Right cardiac atrium (tissue), 5 donors: ENCODE results near the gene CNKSR2. TPM values are rescaled to one million over a fixed set of nuclear protein-coding genes. Genes with fewer than 3 reads are reported as not detected.

Source experiments
- ATAC-seq, 2 donors: fragments of 200-7000 bp; cut with Tn5 transposase; one replicate each; pipeline versions ENCODE4 v1.8.0 to v1.9.1; 2020; ENCODE audit warnings: moderate library complexity in 2 of 2, mild to moderate bottlenecking in 1 of 2
- DNase-seq, 3 donors: peaks; one replicate each; pipeline ENCODE4 v3.0.0-alpha.2; 2020
- H3K27ac ChIP-seq: one replicate; pipeline ENCODE4 v1.5.1; 2013; ENCODE audit warnings: mild to moderate bottlenecking, low read length, control low read depth, moderate library complexity
- H3K27me3 ChIP-seq: one replicate; pipeline ENCODE4 v1.6.1; 2013; ENCODE audit not compliant: control insufficient read depth, insufficient read depth
- H3K4me1 ChIP-seq: one replicate; pipeline ENCODE4 v1.6.1; 2013; ENCODE audit warnings: low read length; ENCODE audit not compliant: control insufficient read depth, insufficient read depth
- H3K4me3 ChIP-seq: one replicate; pipeline ENCODE4 v1.5.1; 2013; ENCODE audit warnings: low read length, control low read depth
- H3K9me3 ChIP-seq: one replicate; pipeline ENCODE4 v1.6.1; 2013; ENCODE audit warnings: low read length; ENCODE audit not compliant: control insufficient read depth
- WGBS: extraction: QIAGEN DNeasy Blood & Tissue Kit; methylation state at CpG from one replicate; pipeline ENCODE4 v1.1.7; 2013; 5-methylcytosine and 5-hydroxymethylcytosine counted together
- intact Hi-C, 4 donors: fragments of 100-400 bp; cut with DNase I; formaldehyde crosslinking; loops; one replicate each; pipeline versions ENCODE4 v1.11.0 to v1.14.0; 2022 to 2023
- polyA plus RNA-seq: library from polyadenylated mRNA; stranded (reverse); fragments of 200-250 nt; gene quantifications from one replicate; pipeline ENCODE4 v1.2.3, GENCODE V29; 2013
- total RNA-seq, 4 donors: library from RNA; stranded (reverse); fragmentation: NEBNext Ultra II Directional; extraction: Animal tissue kit (Norgen Biotek cat#: 25700); gene quantifications; one replicate each; pipeline ENCODE4 v1.2.1, GENCODE V29; 2021
- donor health status: healthy with polysubstance abuse.
- donor health status: DM: no; HTN: yes; CAD: no.
- donor health status: DM: no; HTN: no; CAD: no.
- donor health status: DM: no; HTN: yes; CAD: no; lungs with severe emphysema.
- donor health status: DM: yes; HTN: yes; CAD: no.

The CNKSR2 gene
- total and polyA plus RNA-seq, 5 donors, result 0.38 to 1.1 (median 0.51) TPM

GRCh38 chrX:21610168-21610567, 235.9 kb downstream of the CNKSR2 start:
- Histone ChIP-seq H3K27me3 (no peaks in the 10 kb centered on the region), H3K4me3 (no peak overlapping the region), H3K9me3 (no peaks in the 10 kb centered on the region), H3K27ac (no peak overlapping the region), H3K4me1 (no peaks in the 10 kb centered on the region)
- 95% methylated on average over 1 of the region's 1 CpG for WGBS
- ATAC-seq (no peak), DNase-seq (no peak)
- intact Hi-C loops, result no loop called here

- no peak overlapping the region for H3K4me3 ChIP-seq
- intact Hi-C loops, result no loop called here
- no peaks in the 10 kb centered on the region for H3K9me3 ChIP-seq
- no peak for DNase-seq
- no peak for ATAC-seq
- no peaks in the 10 kb centered on the region for H3K4me1 ChIP-seq
- 59% methylated on average over 5 of the region's 5 CpGs for WGBS
- H3K27me3 ChIP-seq, result no peaks in the 10 kb centered on the region
- H3K27ac ChIP-seq, result no peak overlapping the region
These were observed 237.9 kb downstream of the CNKSR2 start for GRCh38 chrX:21612154-21612553.

- no peaks in the 10 kb centered on the region for H3K4me1 ChIP-seq
- H3K4me3 ChIP-seq, result no peak overlapping the region
- WGBS, result 76% methylated on average over 1 of the region's 1 CpG
- intact Hi-C loops, result no loop called here
- no peaks in the 10 kb centered on the region for H3K9me3 ChIP-seq
- DNase-seq, result no peak
- ATAC-seq, result no peak
- no peak overlapping the region for H3K27ac ChIP-seq
- no peaks in the 10 kb centered on the region for H3K27me3 ChIP-seq
These were observed 242.2 kb downstream of the CNKSR2 start for GRCh38 chrX:21616386-21616785.

GRCh38 chrX:21620234-21620633, 246.0 kb downstream of the CNKSR2 start:
- ATAC-seq (no peak), DNase-seq (no peak)
- 95% methylated on average over 2 of the region's 2 CpGs for WGBS
- Histone ChIP-seq H3K9me3 (no peaks in the 10 kb centered on the region), H3K4me3 (no peak overlapping the region), H3K27me3 (no peaks in the 10 kb centered on the region), H3K27ac (no peak overlapping the region), H3K4me1 (no peaks in the 10 kb centered on the region)
- intact Hi-C loops, result no loop called here

- no peaks in the 10 kb centered on the region for H3K4me1 ChIP-seq
- no peak overlapping the region for H3K27ac ChIP-seq
- H3K27me3 ChIP-seq, result no peaks in the 10 kb centered on the region
- H3K4me3 ChIP-seq, result no peak overlapping the region
- intact Hi-C loops, result no loop called here
- no peaks in the 10 kb centered on the region for H3K9me3 ChIP-seq
- DNase-seq, result no peak
- no peak for ATAC-seq
These were observed 249.7 kb downstream of the CNKSR2 start for GRCh38 chrX:21623778-21624501.

GRCh38 chrX:21632027-21632426, 257.8 kb downstream of the CNKSR2 start:
- H3K27me3 ChIP-seq, result no peaks in the 10 kb centered on the region
- DNase-seq, result no peak
- no peaks in the 10 kb centered on the region for H3K9me3 ChIP-seq
- no peak overlapping the region for H3K4me3 ChIP-seq
- intact Hi-C loops, result no loop called here
- H3K4me1 ChIP-seq, result no peaks in the 10 kb centered on the region
- ATAC-seq, result no peak
- 49% methylated on average over 2 of the region's 2 CpGs for WGBS
- no peak overlapping the region for H3K27ac ChIP-seq

- H3K9me3 ChIP-seq, result no peaks in the 10 kb centered on the region
- no peak for ATAC-seq
- intact Hi-C loops, result no loop called here
- no peak overlapping the region for H3K27ac ChIP-seq
- no peak overlapping the region for H3K4me3 ChIP-seq
- no peak for DNase-seq
- no peaks in the 10 kb centered on the region for H3K27me3 ChIP-seq
- H3K4me1 ChIP-seq, result no peaks in the 10 kb centered on the region
- WGBS, result 97% methylated on average over 2 of the region's 2 CpGs
These were observed 264.1 kb downstream of the CNKSR2 start for GRCh38 chrX:21638311-21638710.

- no peaks in the 10 kb centered on the region for H3K27me3 ChIP-seq
- H3K4me3 ChIP-seq, result no peak overlapping the region
- ATAC-seq (no peak), DNase-seq (no peak)
- no peaks in the 10 kb centered on the region for H3K9me3 ChIP-seq
- no peaks in the 10 kb centered on the region for H3K4me1 ChIP-seq
- H3K27ac ChIP-seq, result no peak overlapping the region
- WGBS, result 83% methylated on average over 3 of the region's 3 CpGs
- intact Hi-C loops, result no loop called here
These were observed 265.6 kb downstream of the CNKSR2 start for GRCh38 chrX:21639775-21640174.

GRCh38 chrX:21645431-21645830, 271.2 kb downstream of the CNKSR2 start:
- no peak for DNase-seq
- no peak overlapping the region for H3K4me3 ChIP-seq
- no peak for ATAC-seq
- intact Hi-C loops, result no loop called here
- H3K27me3 ChIP-seq, result no peaks in the 10 kb centered on the region
- no peaks in the 10 kb centered on the region for H3K9me3 ChIP-seq
- H3K4me1 ChIP-seq, result no peaks in the 10 kb centered on the region
- no peak overlapping the region for H3K27ac ChIP-seq

- no peak for DNase-seq
- 58% methylated on average over 3 of the region's 3 CpGs for WGBS
- no peak overlapping the region for H3K27ac ChIP-seq
- intact Hi-C loops, result no loop called here
- H3K9me3 ChIP-seq, result no peaks in the 10 kb centered on the region
- no peak for ATAC-seq
- no peak overlapping the region for H3K4me3 ChIP-seq
- H3K27me3 ChIP-seq, result no peaks in the 10 kb centered on the region
- H3K4me1 ChIP-seq, result no peaks in the 10 kb centered on the region
These were observed 271.7 kb downstream of the CNKSR2 start for GRCh38 chrX:21645886-21646285.

GRCh38 chrX:21655901-21656586, 281.8 kb downstream of the CNKSR2 start:
- ATAC-seq (peak in 1 of 2 donors; percentile 47), DNase-seq (peak; percentile 10 to 57 (median 29))
- no peaks in the 10 kb centered on the region for H3K27me3 ChIP-seq
- H3K27ac ChIP-seq, result no peak overlapping the region
- no peak overlapping the region for H3K4me3 ChIP-seq
- intact Hi-C loops, result no loop called here
- 22% methylated on average over 76 of the region's 76 CpGs for WGBS
- no peaks in the 10 kb centered on the region for H3K4me1 ChIP-seq
- H3K9me3 ChIP-seq, result no peaks in the 10 kb centered on the region
